SW480 (cell line): ENCODE measurements around the gene RMDN2.
"Not testable (repeated sequence)": the region's sequence is repeated elsewhere in the genome, so short reads cannot be mapped to it uniquely, and the experiment has no call there.

Source experiments
- DNase-seq: peaks from one replicate; pipeline ENCODE4 v3.0.0-alpha.2; 2016; ENCODE audit warnings: low spot score

RMDN2 gene

GRCh38 chr2:37993143-37993542, 68.1 kb downstream of the RMDN2 start:
- DNase-seq = no peak

DNA sequence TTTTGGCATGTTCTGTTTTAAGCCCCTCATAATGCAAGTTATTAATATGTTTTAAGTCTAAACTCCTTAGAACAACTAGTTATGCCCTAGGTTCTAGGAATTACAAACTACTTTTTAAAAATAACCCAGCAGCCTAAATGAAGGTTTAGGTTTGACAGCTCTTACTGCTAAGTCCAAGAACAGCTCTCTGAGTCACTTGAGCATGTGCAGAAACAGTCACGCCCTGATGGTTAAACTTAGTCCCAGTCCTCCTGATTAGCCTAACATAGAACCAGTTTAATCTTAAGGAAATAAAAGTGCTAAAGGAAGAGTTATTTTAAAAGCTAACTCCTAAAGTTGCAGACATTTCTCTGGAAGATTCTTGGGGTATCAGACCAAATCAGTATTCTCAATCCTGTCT, 72.5 kb downstream of the RMDN2 start:
- no peak for DNase-seq

DNA sequence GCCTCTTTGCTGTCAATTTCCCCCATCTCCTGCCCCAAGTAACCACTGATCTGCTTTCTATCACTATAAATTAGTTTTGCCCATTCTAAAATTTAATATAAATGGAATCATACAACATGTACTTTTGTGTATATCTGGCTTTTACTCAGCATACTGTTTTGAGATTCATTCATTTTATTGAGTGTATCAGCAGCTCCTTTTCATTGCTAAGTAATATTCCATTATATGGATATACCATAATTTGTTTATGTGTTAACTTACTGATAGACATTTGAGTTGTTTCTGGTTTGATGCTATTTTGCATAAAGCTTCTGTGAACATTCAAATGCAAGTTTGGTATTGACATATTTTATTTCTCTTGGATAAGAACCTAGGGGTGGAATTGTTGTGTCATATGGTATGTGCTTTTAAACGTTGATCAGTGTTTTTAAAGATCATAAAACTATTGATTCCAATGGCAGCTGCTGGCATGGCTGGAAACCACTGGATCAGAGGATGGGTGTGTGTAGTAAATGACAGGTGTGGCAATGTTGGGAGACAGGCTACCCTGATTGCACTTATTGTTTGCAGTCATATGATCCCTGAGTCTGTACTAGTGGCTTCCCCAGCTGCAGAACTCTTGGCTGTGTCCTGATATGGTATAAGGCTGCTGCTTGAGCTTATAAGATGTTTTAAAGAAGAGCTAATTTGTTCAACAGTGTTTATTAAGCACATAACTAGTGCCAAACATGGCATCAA, 75.6 kb downstream of the RMDN2 start:
- no peak for DNase-seq

GRCh38 chr2:38010187-38010586, 85.1 kb downstream of the RMDN2 start:
- not testable (repeated sequence) for DNase-seq

- DNase-seq = no peak
Measured at GRCh38 chr2:38010995-38011394, 85.9 kb downstream of the RMDN2 start.

DNA sequence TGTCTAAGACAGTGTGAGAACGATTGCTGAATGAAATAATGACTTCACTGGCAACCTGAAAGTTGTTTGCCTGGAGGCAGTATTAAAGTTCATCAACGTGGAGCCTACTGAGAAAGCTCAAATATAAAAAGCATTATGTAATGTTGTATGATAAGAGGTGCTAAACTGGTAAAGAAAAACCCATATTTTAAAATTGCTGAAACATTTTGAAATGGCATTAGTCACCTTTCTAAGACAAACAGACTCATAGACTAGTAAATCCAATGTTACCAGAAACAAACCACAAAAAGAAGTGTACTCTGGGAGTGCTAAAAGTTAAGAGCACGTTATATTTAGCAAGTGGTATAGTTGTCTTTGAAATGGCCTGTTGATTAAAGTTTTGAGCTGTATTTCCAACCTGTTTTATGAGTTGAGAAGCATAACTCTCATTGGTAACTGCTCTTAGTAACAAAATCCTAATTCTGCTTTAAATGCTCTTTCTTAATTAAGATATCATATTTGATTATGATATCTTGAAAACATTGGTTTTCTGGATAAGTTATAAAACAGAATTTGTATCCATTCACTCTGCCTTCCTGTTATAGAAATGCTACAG, 88.2 kb downstream of the RMDN2 start:
- no peak for DNase-seq

DNA sequence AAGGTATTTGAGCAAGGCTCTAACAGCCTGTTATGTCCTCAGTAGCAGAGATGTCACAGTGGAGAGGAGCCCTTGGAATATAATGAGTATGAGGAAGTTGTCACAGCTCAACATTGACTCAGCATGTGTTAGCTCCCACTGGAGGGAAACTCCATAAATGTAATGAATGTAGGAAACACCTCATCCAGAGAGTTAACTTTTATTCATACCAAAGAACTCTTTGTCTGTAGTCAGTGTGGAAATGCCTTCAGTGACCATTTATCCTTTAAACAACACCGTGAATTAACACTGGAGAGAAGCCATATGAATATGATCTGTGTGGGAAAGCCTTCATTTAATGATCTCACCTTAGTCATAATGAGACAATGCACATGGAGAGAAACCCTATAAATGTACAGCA, 91.1 kb downstream of the RMDN2 start:
- no peak for DNase-seq

DNA sequence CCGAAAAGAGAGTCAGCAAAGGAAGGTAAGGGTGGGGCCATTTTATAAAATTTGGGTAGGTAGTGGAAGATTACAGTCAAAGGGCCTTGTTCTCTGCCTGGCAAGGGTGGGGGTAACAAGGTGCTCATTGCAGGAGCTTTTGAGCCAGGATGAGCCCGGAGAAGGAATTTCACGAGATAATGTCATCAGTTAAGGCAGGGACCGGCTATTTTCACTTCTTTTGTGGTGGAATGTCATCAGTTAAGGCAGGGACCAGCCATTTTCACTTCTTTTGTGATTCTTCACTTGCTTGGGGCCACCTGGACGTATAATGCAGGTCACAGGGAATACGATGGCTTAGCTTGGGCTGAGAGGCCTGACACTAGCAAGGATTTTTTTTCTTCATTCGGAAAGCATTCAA, 92.7 kb downstream of the RMDN2 start:
- DNase-seq = no peak

- not testable (repeated sequence) for DNase-seq
Measured at GRCh38 chr2:38020359-38021069, 95.4 kb downstream of the RMDN2 start.

DNA sequence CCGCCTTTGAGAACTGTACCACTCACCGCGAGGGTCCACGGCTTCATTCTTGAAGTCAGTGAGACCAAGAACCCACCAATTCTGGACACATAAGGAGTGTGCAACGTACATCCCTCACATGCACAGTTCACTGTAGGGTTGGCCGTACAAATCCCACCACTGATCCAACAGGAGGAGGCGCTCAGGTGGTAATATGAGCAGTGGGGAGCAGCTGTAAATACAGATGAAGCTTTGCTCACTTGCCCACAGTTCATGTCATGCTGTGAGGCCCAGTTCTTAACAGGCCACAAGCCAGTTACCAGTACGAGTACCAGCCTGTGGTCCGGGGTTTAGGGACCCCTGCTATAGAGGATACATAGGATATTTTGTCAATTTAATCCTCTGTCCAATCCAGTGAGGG, 96.5 kb downstream of the RMDN2 start:
- no peak for DNase-seq

DNA sequence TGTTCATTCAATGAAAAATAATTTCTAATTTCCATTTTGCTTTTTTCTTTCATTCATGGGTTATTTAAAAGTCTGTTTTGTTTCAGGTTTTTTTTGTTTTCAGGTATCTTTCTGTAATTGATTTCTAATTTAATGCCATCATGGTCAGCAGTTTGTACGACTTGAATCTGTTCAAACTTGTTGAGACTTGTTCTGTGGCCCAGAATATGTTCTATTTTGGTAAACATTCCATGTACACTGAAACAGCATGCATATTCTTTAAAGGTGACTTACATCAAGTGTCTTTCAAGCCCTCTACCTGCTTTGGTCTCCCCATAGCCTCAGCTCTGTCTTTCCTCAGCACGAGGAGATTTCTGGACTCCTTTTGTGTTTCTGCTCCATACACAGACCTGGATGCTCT, 101.8 kb downstream of the RMDN2 start:
- no peak for DNase-seq

- DNase-seq = no peak
Measured at GRCh38 chr2:38028829-38029228, 103.7 kb downstream of the RMDN2 start.

DNA sequence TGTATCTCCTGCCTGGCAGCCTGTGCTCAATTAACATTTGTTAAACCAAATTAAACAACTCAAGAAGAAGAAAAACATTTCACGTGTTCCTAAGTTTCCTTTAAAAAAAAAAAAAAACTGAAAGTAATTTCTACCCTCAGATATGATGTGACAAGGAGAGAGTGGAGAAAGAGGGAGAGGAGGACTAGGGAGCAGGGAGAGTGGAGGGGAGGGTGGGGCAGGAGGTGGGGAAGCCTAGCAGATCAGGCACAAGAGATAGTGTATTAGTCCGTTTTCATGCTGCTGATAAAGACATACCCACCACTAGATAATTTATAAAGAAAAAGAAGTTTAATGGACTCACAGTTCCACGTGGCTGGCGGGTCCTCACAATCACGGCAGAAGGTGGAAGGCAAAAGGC, 104.4 kb downstream of the RMDN2 start:
- no peak for DNase-seq

- DNase-seq = no peak
Measured at GRCh38 chr2:38030635-38031355, 105.7 kb downstream of the RMDN2 start.

- no peak for DNase-seq
Measured at GRCh38 chr2:38032946-38033345, 107.9 kb downstream of the RMDN2 start.

GRCh38 chr2:38033646-38034045, 108.6 kb downstream of the RMDN2 start:
- DNase-seq = no peak

GRCh38 chr2:38035968-38036367, 110.9 kb downstream of the RMDN2 start:
- no peak for DNase-seq

DNA sequence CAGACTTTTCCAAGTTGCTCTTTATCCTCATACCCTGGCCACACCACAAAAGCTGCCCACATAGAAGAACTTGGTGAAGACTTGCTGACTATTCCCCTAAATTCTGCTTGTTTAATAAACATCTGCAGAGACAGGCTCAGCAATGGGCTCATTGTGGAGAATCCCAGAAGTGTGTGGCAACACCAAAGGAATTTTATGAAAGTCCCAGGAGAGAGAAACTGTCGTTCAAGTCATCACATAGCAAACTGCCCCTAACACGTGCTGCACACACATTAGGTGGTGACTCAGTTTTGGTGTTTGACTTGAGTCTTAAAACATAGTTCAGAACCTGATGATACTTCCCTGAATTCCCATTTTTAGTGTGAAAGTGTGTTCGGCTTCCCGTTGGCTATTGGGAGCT, 112.2 kb downstream of the RMDN2 start:
- no peak for DNase-seq

GRCh38 chr2:38037757-38038621, 112.9 kb downstream of the RMDN2 start:
- DNase-seq = no peak

- no peak for DNase-seq
Measured at GRCh38 chr2:38038682-38039081, 113.6 kb downstream of the RMDN2 start.

- no peak for DNase-seq
Measured at GRCh38 chr2:38039121-38039910, 114.2 kb downstream of the RMDN2 start.
